WERI-Rb-1 (cell line): Measurements from ENCODE around the gene BCAS3.
A peak's percentile ranks its signal among the peaks of the same experiment; 100 is the strongest.
"Not testable (repeated sequence)": the region's sequence is repeated elsewhere in the genome, so short reads cannot be mapped to it uniquely, and the experiment has no call there.

ENCODE experiments used
- DNase-seq: peaks from one replicate; pipeline ENCODE4 v3.0.0-alpha.2; 2020
- H3K27ac ChIP-seq: fragments of 250-450 bp; sonication (Bioruptor Pico); 2 replicates; pipeline ENCODE4 v1.5.1; 2020; ENCODE audit warnings: mild to moderate bottlenecking, moderate library complexity
- H3K27me3 ChIP-seq: fragments of 250-450 bp; sonication (Bioruptor Pico); 2 replicates; pipeline ENCODE4 v1.5.1; 2021; ENCODE audit warnings: mild to moderate bottlenecking, low read depth, moderate library complexity; ENCODE audit not compliant: insufficient read depth, severe bottlenecking
- H3K36me3 ChIP-seq: fragments of 250-450 bp; sonication (Bioruptor Pico); 2 replicates; pipeline ENCODE4 v1.5.1; 2020; ENCODE audit warnings: mild to moderate bottlenecking, moderate library complexity
- H3K4me3 ChIP-seq: 2 replicates; pipeline ENCODE4 v1.5.1; 2011; ENCODE audit warnings: low read depth, mild to moderate bottlenecking, control low read depth, low read length
- H3K9me3 ChIP-seq: fragments of 250-450 bp; sonication (Bioruptor Pico); 2 replicates; pipeline ENCODE4 v1.5.1; 2021; ENCODE audit warnings: mild to moderate bottlenecking, moderate library complexity; ENCODE audit not compliant: severe bottlenecking
- TF ChIP-seq, protein P1 (sequence below): IDR thresholded peaks from 2 replicates; pipeline ENCODE4 v1.5.1; 2011; ENCODE audit warnings: low read depth, mild to moderate bottlenecking, control low read depth, inconsistent platforms, low read length

Gene BCAS3

GRCh38 chr17:61352408-61352770, 674.7 kb downstream of the BCAS3 start:
- TF ChIP-seq, protein P1, sequence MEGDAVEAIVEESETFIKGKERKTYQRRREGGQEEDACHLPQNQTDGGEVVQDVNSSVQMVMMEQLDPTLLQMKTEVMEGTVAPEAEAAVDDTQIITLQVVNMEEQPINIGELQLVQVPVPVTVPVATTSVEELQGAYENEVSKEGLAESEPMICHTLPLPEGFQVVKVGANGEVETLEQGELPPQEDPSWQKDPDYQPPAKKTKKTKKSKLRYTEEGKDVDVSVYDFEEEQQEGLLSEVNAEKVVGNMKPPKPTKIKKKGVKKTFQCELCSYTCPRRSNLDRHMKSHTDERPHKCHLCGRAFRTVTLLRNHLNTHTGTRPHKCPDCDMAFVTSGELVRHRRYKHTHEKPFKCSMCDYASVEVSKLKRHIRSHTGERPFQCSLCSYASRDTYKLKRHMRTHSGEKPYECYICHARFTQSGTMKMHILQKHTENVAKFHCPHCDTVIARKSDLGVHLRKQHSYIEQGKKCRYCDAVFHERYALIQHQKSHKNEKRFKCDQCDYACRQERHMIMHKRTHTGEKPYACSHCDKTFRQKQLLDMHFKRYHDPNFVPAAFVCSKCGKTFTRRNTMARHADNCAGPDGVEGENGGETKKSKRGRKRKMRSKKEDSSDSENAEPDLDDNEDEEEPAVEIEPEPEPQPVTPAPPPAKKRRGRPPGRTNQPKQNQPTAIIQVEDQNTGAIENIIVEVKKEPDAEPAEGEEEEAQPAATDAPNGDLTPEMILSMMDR, result no peak
- DNase-seq, result no peak
- no peak overlapping the region for H3K27ac ChIP-seq
- no peaks in the 10 kb centered on the region for H3K9me3 ChIP-seq
- no peaks in the 10 kb centered on the region for H3K27me3 ChIP-seq
- no peaks in the 10 kb centered on the region for H3K36me3 ChIP-seq
- H3K4me3 ChIP-seq, result no peak overlapping the region

DNA sequence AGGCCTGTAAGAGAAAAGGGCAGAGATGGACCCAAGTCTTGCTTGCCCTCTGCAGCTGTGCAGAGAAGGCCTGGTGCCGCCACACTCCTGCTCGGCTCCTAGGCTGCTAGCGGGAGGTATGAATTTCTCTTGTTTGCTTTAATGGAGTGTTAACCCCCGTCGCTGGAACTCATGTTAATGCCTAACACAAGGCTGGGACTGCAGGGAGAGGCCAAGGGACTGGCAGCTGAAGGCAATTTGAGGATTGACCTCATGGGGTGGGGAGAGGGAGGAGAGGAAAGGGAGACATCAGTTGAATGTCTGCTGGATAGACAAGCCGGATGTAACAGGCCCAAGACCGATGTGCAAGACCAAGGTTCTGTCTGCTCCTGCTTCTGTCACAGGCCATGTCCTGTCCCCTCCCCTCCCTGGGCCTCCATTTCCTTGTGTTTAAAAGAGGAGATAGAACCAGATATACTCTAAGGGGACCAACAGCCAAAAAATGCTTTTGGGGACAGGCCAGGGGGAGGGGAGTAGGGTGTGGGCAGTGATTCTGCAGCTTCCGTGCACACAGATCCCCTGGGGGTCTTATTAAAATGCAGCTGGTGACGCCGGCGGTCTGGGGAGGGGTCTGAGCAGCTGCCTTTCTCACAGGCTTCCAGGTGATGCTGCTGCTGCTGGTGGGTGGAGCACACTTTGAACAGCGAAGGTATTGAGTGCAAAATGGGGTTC, 675.3 kb downstream of the BCAS3 start:
- DNase-seq, result no peak
- TF ChIP-seq, protein P1, result no peak
- Histone ChIP-seq H3K27me3 (no peaks in the 10 kb centered on the region), H3K4me3 (no peak overlapping the region), H3K27ac (no peak overlapping the region), H3K36me3 (no peaks in the 10 kb centered on the region), H3K9me3 (no peaks in the 10 kb centered on the region)

GRCh38 chr17:61353615-61354014, 676.0 kb downstream of the BCAS3 start:
- H3K27me3 ChIP-seq, result no peaks in the 10 kb centered on the region
- no peak overlapping the region for H3K4me3 ChIP-seq
- no peaks in the 10 kb centered on the region for H3K36me3 ChIP-seq
- H3K27ac ChIP-seq, result no peak overlapping the region
- H3K9me3 ChIP-seq, result no peaks in the 10 kb centered on the region
- no peak for DNase-seq
- TF ChIP-seq, protein P1, result no peak

DNA sequence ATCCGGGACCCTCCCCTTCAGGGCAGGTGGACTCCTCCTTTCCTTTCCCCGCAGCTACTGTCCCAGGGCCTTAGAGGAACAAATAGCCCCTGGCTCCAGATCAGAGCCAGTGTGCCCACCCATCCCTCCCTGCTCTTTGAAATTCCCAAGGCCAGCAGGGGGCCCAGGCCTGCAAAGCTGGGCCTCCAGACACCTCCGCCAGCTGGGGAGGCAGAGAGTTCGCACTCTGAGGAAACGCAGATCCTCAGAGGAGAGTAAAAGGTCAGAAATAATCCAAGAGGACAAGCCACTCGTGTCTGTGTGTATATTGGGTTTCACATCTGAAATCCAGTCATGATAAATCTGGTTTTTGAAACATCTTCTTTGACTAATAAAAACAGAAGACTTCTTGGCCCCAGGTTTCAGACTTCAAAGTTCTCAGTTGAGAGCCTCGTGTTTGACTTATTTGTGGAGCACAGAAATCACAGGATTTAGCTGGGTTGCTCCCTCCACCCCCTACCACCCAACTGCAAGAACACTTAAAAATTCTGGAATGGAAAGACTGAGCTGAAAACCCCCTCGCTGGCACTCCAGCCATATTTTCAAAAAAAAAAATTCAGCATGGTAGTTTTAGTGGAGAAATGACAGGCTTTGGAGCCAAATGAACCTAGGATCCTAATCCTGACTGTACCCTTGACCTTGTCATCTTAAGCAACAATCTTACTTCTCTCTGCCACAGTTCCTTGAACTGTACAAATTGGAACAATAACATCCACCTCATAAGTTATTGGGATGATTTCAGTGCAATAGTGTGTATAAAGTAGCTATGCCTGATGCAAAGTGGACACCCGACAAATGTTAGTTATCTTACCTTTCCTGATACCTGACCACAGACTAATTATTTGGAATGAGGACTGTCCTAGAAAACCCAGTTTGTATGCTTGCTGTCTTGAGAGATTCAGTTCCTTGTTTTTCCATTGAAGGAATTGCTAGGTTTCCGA, 677.5 kb downstream of the BCAS3 start:
- Histone ChIP-seq H3K9me3 (no peaks in the 10 kb centered on the region), H3K27ac (no peak overlapping the region), H3K36me3 (no peaks in the 10 kb centered on the region), H3K4me3 (no peak overlapping the region), H3K27me3 (no peaks in the 10 kb centered on the region)
- TF ChIP-seq, protein P1, result peak; percentile 32; the same call in 1 of the 2 replicates
- no peak for DNase-seq

- H3K4me3 ChIP-seq, H3K27ac ChIP-seq, H3K27me3 ChIP-seq, H3K9me3 ChIP-seq, H3K36me3 ChIP-seq, DNase-seq: not testable (repeated sequence)
These were observed 679.4 kb downstream of the BCAS3 start for GRCh38 chr17:61357061-61357460.

DNA sequence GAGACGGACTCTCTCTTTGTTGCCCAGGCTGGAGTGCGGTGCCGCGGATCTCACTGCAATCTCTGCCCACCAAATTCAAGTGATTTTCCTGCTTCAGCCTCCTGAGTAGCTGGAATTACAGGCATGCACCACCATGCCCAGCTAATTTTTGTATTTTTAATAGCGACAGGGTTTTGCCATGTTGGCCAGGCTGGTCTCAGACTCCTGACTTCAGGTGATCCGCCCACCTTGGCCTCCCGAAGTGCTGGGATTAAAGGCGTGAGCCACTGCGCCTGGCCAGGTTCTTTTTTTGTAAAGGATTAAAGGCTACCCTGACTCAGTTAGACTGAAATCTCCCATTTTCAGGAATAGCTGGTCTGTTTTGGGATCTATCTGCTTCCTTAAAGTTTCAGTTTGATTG, 681.9 kb downstream of the BCAS3 start:
- not testable (repeated sequence) for H3K4me3 ChIP-seq, H3K36me3 ChIP-seq, H3K27me3 ChIP-seq, H3K9me3 ChIP-seq, H3K27ac ChIP-seq, DNase-seq
